Glomerular endothelial cell (primary cell): Measurements from ENCODE around the gene PIGBOS1. TPM values are rescaled to one million over a fixed set of nuclear protein-coding genes. Genes with fewer than 3 reads are reported as not detected.

Experiments used
- DNase-seq: peaks from one replicate; pipeline ENCODE4 v3.0.0-alpha.2; 2011; ENCODE audit warnings: low read depth, low spot score; ENCODE audit errors: extremely low read depth
- total RNA-seq: library from RNA; depleted of rRNA; stranded (reverse); fragments of >200 nt; gene quantifications from 2 replicates; pipeline ENCODE4 v1.2.3, GENCODE V29; 2015

Gene PIGBOS1
- total RNA-seq, 1 donor from 2014 or later, result 11.7 TPM

DNA sequence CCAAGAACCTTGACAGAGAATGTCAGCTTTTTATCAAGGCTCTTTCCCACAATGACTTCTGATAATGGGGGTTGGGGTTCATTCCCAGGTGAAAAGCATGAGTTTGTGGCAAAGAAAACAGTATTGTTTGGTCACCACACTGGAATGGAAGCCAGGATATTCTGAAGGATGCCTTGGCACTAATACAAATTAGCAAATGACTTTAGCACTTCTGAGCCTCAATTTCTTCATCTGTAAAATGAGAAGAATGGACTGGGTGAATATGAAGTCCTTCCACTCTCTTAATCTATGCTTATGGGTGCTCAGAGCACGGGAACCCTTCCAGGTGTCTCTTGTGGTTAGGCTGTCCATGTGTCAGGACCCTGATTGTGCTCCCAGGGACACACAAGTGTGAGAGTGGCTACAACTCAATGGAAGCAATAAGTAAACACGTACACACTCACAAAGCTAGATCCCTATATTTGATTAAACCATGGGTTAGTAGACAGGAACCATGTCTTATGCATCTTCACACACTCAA, 50.7 kb downstream of the PIGBOS1 start:
- DNase-seq, result no peak

DNA sequence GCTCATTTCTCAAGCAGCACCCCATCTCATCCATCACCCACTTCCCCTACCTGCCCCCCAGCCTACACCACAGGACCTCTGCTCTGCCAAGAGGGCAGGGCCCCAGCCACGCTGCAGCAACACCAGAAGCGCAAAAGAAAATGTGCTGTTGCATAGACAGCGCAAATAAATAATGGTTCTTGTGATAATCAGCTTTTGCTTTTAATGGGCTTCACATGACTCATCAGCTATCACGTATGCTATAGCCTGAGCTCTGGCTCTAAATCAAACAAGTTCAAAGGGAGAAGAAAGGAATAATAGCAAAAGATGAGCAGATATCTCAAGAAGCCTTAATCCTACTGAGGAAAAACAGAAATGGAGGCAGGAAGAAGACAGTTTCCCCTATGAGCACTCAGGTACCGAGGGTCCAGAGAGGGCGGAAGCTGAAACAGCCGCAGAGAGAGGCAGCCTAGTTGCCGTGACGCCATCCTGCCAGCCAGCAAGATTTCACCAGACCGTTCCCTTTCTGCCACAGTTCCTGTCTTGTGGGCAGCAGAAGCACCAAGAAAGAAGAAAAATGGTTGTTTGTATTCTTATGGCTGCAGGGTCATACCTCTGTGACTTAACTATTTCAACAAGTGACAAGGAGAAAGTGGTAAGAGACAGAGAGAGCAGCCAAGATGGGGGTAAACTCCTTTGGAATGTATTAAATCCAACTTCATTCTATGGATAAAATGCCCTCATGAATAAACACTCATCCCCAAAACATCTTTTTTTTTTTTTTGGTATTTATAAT, 51.3 kb downstream of the PIGBOS1 start:
- DNase-seq, result no peak

Other genes with a start within 250 kb of the PIGBOS1 start
- 46.4 and 54.7 TPM in 2 replicates for gene RSL24D1, start 122.2 kb downstream of the PIGBOS1 start, total RNA-seq
- gene RAB27A, start 29.3 kb downstream of the PIGBOS1 start, total RNA-seq, result 9.6 and 12.4 TPM in 2 replicates
- 7.2 and 12.8 TPM in 2 replicates for gene PIGB, start 99 bp upstream of the PIGBOS1 start, total RNA-seq
- 44.7 and 48.8 TPM in 2 replicates for gene CCPG1, start 89.2 kb upstream of the PIGBOS1 start, total RNA-seq
- 0.29 and 2.0 TPM in 2 replicates for gene PIERCE2, start 89.4 kb upstream of the PIGBOS1 start, total RNA-seq
- gene DNAAF4, start 189.1 kb upstream of the PIGBOS1 start, total RNA-seq, result 8.1 and 9.4 TPM in 2 replicates